G401 (cell line): Measurements from ENCODE around the gene MGAT5B. TPM values are rescaled to one million over a fixed set of nuclear protein-coding genes. Genes with fewer than 3 reads are reported as not detected.
A peak's percentile ranks its signal among the peaks of the same experiment; 100 is the strongest.

Experiments used
- DNase-seq: peaks from one replicate; pipeline ENCODE4 v3.0.0-alpha.2; 2015; ENCODE audit warnings: low spot score
- in situ Hi-C: cut with HindIII; loops from 2 replicates; pipeline ENCODE4 v1.10.0; 2016; ENCODE audit warnings: low sequenced_read_pairs, mixed read lengths
- total RNA-seq: library from RNA; depleted of rRNA; stranded (reverse); fragments of >200 nt; shearing (Covaris generic); gene quantifications from 2 replicates; pipeline ENCODE4 v1.2.3, GENCODE V29; 2014

Gene MGAT5B
- total RNA-seq, 1 experiment from 2014 or later: 3.7 TPM

- DNase-seq: no peak
- in situ Hi-C loops: no loop called here
These were observed 72.6 kb downstream of the MGAT5B start for GRCh38 chr17:76940738-76941350.

DNA sequence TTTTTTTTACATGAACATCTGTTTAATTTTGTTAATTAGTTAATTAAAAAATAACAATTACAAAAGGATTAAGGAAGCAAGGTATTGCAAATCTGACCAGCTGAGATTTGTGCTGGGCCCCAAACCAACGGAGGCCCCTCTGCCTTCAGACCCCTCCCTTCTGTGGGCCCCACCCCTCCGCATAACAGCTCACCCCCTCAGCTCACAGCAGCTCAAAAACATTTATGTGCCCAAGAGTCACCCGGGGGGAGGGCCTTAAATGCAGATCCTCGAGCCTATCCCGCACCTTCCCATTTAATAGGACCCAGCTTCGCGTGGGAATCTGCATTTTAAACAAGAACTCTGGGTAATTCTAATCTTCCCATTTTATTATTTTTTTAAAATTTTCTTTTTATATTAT is 75.0 kb downstream of the MGAT5B start:
- DNase-seq: no peak
- in situ Hi-C loops: no loop called here

DNA sequence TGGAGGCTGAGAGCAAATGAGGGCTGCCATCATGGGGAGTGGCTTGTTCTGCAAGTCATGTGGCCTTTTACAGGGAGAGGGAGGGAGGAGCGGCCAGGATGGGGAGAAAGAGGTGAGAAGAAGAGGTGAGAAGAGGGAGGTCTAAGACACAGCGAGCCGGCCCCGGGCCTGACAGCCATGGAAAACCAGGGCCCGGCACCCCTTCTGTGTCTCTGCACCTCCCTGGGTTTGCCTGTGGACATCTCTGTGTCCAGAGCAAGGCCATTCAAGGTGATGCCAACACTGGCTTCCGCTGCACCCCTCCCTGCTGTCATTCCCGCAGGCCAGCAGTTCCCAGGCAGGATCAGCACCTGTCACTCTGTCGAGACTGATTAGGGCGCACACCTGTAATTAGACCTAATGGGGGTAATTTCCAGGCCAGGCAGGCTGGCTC is 75.6 kb downstream of the MGAT5B start:
- in situ Hi-C loops: no loop called here
- peak; percentile 68 for DNase-seq

GRCh38 chr17:76944477-76944876 is 76.3 kb downstream of the MGAT5B start:
- no peak for DNase-seq
- in situ Hi-C loops: no loop called here

GRCh38 chr17:76946111-76946771 is 78.0 kb downstream of the MGAT5B start:
- no peak for DNase-seq
- in situ Hi-C loops: no loop called here

DNA sequence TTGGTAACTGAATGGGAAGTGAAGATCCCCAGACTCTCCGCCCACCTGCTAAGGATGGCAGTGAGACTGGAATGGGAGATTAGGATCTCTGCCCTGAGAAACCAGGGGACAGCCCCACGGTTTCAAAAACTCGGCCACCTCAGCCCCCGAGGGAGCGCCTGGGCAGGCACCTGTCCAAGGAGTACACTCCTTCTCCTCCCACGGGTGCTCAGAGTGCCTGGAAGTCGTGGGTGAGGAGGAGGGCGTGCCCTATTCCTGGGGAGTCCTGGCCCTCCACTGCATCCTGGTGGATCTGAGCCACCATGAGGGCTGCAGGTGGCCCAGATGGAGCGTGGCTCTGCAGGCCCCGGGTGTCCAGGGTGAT is 78.5 kb downstream of the MGAT5B start:
- in situ Hi-C loops: no loop called here
- no peak for DNase-seq

DNA sequence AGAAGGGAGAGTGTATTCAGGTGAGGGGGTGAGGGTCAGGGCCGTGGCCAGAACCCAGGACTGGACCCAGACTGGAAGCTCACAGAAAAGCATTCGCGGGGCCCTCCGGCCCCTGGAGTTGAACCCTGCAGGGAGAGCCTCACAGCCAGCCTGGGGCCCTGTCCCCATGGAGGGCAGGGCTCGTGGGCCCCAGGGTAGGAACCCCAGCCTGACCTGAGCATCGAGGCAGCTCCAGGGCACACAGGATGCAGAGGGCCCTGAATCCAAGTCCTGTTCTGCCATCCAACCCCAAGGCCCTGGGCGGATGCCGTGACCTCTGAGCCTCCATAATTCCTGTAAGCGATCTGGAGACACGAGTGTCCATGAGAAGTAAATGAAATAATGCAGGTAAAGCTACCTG is 79.1 kb downstream of the MGAT5B start:
- in situ Hi-C loops: no loop called here
- DNase-seq: no peak

- DNase-seq: no peak
- in situ Hi-C loops: no loop called here
These were observed 79.6 kb downstream of the MGAT5B start for GRCh38 chr17:76947771-76948170.

DNA sequence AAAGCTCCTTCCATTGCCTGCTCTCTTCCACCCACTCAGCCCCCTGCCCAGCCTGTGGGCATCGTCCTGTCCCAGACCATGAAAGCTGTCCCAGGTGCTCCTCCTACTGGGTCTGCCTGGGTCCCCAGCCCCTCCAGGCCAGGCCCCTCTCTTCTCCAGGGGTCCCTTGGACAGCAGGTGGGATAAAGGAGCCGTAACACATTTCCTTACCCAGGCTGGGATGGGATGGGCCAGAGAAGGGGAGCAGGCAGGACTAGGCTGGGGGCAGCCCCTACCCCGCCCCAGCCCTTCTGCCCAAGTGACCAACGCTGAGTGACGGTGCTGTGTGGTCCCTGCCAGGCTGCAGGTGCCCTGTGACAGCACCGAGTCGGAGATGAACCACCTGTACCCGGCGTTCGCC is 80.1 kb downstream of the MGAT5B start:
- DNase-seq: no peak
- in situ Hi-C loops: no loop called here

DNA sequence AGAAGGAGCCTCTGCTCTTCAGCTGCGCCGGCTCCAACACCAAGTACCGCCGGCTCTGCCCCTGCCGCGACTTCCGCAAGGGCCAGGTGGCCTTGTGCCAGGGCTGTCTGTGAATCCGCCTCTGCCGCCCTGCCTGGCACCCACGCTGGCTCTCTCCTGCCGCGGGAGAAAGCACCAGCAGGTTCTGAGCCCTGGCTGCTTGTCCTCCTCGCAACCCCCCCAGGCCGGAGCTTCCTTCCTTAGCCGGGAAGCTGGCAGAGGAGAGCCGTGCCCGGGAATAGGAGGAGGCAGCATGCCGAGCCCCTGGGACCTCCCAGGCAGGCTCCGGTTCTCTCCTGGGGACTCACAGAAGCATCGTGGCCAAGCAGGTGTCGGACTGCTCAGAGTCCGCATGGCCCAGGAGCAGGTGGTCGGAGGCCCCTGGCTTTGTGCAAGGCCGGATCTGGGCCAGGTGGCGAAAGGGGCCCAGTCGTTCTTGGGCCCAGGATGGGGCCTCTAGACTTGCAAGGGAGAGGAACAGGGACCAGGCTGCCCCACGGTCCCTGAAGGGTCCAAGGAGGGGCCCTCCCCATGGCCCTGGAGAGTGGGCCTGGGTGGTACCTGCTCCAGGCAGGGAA is 80.6 kb downstream of the MGAT5B start:
- DNase-seq: peak; percentile 74
- in situ Hi-C loops: no loop called here

- DNase-seq: no peak
- in situ Hi-C loops: no loop called here
These were observed 81.9 kb downstream of the MGAT5B start for GRCh38 chr17:76949913-76950695.

GRCh38 chr17:76951375-76951905 is 83.2 kb downstream of the MGAT5B start:
- in situ Hi-C loops: no loop called here
- DNase-seq: no peak

DNA sequence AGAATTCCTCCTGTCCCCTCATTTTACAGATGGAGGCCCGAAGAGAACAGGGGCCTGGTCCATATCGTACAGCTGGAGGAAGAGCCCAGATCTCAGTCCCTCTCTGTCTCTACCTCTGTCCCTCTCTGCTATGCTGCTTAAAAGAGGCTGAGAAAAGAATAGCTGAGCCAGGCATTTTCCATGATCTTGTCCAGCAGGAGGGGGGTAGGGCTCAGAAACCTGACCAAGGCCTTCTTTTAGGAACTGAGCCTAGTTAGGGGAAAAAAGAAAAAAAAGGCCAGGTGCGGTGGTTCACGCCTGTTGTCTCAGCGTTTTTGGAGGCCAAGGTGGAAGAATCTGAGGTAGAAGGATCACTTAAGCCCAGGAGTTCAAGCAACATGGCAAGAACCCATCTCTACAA is 84.2 kb downstream of the MGAT5B start:
- in situ Hi-C loops: no loop called here
- no peak for DNase-seq

DNA sequence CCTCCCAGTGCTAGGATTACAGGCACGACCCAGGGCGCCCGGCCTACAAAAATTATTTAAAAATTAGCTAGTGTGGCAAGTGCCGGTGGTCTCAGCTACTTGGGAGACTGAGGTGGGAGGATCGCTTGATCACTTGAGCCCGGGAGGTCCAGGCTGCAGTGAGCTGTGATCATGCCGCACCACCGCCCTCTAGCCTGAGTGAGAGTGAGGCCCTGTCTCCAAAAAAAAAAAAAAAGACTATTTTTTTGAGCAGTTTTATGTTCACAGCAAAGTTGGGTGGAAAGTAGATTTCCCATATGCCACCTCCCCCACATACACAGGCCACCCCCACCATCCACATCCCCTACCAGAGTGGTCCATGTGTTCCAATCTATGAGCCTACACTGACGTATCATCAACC is 84.9 kb downstream of the MGAT5B start:
- in situ Hi-C loops: no loop called here
- no peak for DNase-seq

DNA sequence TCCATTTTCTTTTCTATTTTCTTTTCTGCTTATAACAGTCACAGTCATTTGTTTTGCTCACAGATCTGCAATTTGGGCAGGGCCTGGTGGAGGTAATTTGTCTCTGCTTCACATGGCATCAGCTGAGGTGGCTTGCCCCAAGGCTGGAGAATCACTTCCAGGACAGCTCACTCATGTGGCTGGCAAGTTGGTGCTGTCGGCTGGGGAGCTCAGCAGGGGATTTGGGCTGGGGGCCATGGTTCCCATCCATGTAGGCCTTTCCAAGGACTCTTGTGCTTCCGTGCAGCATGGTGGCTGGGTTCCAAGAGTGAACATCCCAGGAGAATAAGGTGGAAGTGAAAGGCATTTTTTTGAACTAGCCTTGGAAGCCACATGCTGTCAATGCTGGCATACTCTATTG is 85.7 kb downstream of the MGAT5B start:
- peak; percentile 10 for DNase-seq
- in situ Hi-C loops: no loop called here

DNA sequence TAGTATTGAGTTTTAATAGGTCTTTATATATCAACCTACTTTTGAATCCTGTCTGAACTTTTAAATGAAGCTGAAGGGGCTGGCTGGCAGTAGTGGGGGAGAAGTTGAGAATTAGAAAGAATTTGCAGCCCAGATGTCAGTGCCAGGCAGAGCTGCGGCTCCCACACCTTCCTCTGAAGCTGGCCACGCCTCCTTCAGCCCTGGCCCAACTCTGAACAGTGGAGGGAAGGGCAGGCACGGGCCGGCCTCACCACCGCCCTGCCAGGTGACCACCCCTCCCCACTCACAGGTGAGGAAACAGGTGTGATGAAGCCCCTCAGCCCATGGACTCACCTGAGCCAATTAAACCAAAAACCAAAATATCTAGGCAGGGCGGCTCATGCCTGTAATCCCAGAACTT is 87.0 kb downstream of the MGAT5B start:
- no peak for DNase-seq
- in situ Hi-C loops: no loop called here

DNA sequence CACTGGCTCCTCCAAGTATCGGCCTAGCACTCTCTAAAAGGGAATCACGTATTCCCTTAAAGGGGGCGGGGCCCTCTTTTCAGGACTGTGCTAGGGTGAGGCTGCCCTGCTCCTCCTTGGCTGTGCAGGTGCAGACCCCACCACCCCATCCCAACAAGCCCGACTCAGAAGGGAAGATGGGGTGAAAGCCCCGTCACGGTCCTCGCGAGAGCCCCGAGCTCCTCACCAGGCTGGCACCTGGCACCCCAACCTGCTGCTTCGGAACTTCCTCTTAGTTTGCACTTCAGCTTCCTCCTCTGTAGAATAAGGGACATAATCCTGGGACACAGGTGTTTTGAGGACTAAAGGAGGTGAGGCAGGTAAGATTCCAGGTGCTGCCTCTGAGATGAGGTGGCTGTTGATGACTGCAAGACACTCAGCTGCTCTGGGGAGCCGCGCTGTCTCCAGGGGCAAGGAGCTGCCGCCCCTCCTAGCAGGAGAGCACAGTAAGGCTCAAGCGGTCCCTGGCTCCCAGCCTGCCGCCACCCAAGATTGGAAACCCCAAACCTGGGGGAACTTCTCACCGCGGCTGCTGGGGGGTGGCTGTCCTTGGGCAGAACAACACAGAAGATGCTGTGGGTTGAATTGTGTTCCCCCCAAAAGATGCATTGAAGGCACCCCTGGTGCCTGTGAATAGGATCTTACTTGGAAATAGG is 88.8 kb downstream of the MGAT5B start:
- in situ Hi-C loops: no loop called here
- no peak for DNase-seq

GRCh38 chr17:76957678-76958464 is 89.7 kb downstream of the MGAT5B start:
- in situ Hi-C loops: no loop called here
- no peak for DNase-seq

GRCh38 chr17:76958974-76959373 is 90.8 kb downstream of the MGAT5B start:
- in situ Hi-C loops: no loop called here
- DNase-seq: no peak
